NB4 (cell line): ENCODE data around the gene UQCR11.

ENCODE experiments used
- DNase-seq: peaks from one replicate; pipeline ENCODE4 v3.0.0; 2010; ENCODE audit warnings: low read depth
- H3K4me3 ChIP-seq: one replicate; pipeline ENCODE4 v1.5.1; 2011; ENCODE audit warnings: mild to moderate bottlenecking, low read depth, low read length, moderate library complexity
- CTCF ChIP-seq: IDR thresholded peaks from one replicate; pipeline ENCODE4 v1.5.1; 2012; ENCODE audit warnings: low read depth, low read length
- MYC ChIP-seq: IDR thresholded peaks from 2 replicates; pipeline ENCODE4 v1.6.1; 2011; ENCODE audit warnings: low read depth, low read length
- POLR2A ChIP-seq: IDR thresholded peaks from 2 replicates; pipeline ENCODE4 v1.6.1; 2011; ENCODE audit warnings: mild to moderate bottlenecking; ENCODE audit not compliant: insufficient read length; ENCODE audit errors: extremely low read depth
- TF ChIP-seq, protein P1 (sequence below): IDR thresholded peaks from 2 replicates; pipeline ENCODE4 v1.6.1; 2011; ENCODE audit warnings: low read depth, low read length

Gene UQCR11

GRCh38 chr19:1619094-1619439 is 13.8 kb upstream of the UQCR11 start:
- DNase-seq, result no peak
- H3K4me3 ChIP-seq, result no peak overlapping the region
- TF ChIP-seq MYC (no peak), POLR2A (no peak), CTCF (no peak)
- TF ChIP-seq, protein P1, sequence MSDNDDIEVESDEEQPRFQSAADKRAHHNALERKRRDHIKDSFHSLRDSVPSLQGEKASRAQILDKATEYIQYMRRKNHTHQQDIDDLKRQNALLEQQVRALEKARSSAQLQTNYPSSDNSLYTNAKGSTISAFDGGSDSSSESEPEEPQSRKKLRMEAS, result no peak

- peak; percentile 28 for DNase-seq
- H3K4me3 ChIP-seq, result no peak overlapping the region
- TF ChIP-seq, protein P1, result no peak
- peak; percentile 21 for TF ChIP-seq CTCF
Measured at GRCh38 chr19:1618157-1619093, 13.2 kb upstream of the UQCR11 start.

DNA sequence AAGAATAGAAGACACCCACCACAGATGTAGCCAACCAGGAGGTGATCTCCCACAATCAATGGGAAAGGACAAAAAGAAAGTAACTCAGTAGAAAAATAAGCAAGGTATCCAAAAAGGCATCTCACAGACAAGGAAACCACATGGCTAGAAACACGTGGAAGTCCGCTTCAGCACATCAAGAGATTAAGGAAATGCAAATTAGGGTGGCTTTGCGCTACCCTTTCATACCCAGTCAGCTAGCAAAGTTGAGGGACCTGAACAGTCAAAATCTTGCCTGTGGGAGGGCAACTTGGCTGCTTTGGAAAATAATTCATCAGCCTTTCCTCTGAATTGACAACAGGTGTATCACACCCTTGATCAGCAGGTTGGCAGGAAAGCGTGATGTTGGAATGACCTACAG is 11.6 kb upstream of the UQCR11 start:
- TF ChIP-seq, protein P1, result no peak
- TF ChIP-seq POLR2A (no peak), CTCF (no peak), MYC (no peak)
- H3K4me3 ChIP-seq, result no peak overlapping the region
- DNase-seq, result no peak

GRCh38 chr19:1616396-1616795 is 11.1 kb upstream of the UQCR11 start:
- no peak for DNase-seq
- H3K4me3 ChIP-seq, result no peak overlapping the region
- TF ChIP-seq POLR2A (no peak), MYC (no peak), CTCF (no peak)
- TF ChIP-seq, protein P1, result no peak

- TF ChIP-seq, protein P1, result no peak
- TF ChIP-seq CTCF (no peak), POLR2A (no peak), MYC (no peak)
- H3K4me3 ChIP-seq, result no peak overlapping the region
- no peak for DNase-seq
Measured at GRCh38 chr19:1615156-1615765, 10.0 kb upstream of the UQCR11 start.
